ENCODE results near the gene SMPD3. TPM values are rescaled to one million over a fixed set of nuclear protein-coding genes. Genes with fewer than 3 reads are reported as not detected.

The SMPD3 gene
- total RNA-seq, 1 experiment from 2014 or later = 1.3 TPM

- Histone ChIP-seq H3K9me3 (replicated peaks) (no peaks in the 10 kb centered on the region), H3K27ac (no peak overlapping the region), H3K27me3 (replicated peaks) (no peaks in the 10 kb centered on the region), H3K36me3 (peaks cover 35% of the 10 kb centered on the region), H3K4me3 (no peak overlapping the region), H3K4me1 (replicated peaks) (no peaks in the 10 kb centered on the region)
- no peak for DNase-seq (ENCODE audit: low read depth in 1 of 2, low spot score in 2 of 2)
Observed at GRCh38 chr16:68359398-68360191, 88.7 kb downstream of the SMPD3 start.

GRCh38 chr16:68358951-68359350 lies 89.4 kb downstream of the SMPD3 start:
- Histone ChIP-seq H3K27ac (no peak overlapping the region), H3K27me3 (replicated peaks) (no peaks in the 10 kb centered on the region), H3K9me3 (replicated peaks) (no peaks in the 10 kb centered on the region), H3K4me3 (no peak overlapping the region), H3K36me3 (peaks cover 39% of the 10 kb centered on the region), H3K4me1 (replicated peaks) (no peaks in the 10 kb centered on the region)
- no peak for DNase-seq (ENCODE audit: low read depth in 1 of 2, low spot score in 2 of 2)

- Histone ChIP-seq H3K27me3 (replicated peaks) (no peaks in the 10 kb centered on the region), H3K27ac (no peak overlapping the region), H3K36me3 (peaks cover 48% of the 10 kb centered on the region), H3K9me3 (replicated peaks) (no peaks in the 10 kb centered on the region), H3K4me3 (no peak overlapping the region), H3K4me1 (replicated peaks) (no peaks in the 10 kb centered on the region)
- no peak for DNase-seq (ENCODE audit: low read depth in 1 of 2, low spot score in 2 of 2)
Observed at GRCh38 chr16:68357923-68358322, 90.4 kb downstream of the SMPD3 start.

- Histone ChIP-seq H3K4me3 (no peak overlapping the region), H3K4me1 (replicated peaks) (no peaks in the 10 kb centered on the region), H3K36me3 (peaks cover 52% of the 10 kb centered on the region), H3K27me3 (replicated peaks) (no peaks in the 10 kb centered on the region), H3K27ac (no peak overlapping the region), H3K9me3 (replicated peaks) (no peaks in the 10 kb centered on the region)
- no peak for DNase-seq (ENCODE audit: low read depth in 1 of 2, low spot score in 2 of 2)
Observed at GRCh38 chr16:68357521-68357922, 90.8 kb downstream of the SMPD3 start.

DNA sequence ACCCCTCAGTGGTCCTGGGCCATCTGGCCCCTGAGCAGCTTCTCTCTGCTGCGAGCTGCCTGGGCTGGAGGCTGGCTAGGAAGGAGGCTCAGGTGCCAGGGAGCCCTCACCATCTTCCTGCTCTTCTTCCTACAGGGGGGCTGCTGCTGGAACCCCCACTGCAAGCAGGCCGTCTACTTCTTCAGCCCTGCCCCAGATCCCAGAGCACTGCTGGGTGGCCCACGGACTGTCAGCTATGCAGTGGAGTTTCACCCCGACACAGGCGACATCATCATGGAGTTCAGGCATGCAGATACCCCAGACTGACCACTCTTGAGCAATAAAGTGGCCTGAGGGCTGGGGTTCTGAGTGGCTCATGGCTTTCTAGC lies 91.4 kb downstream of the SMPD3 start:
- Histone ChIP-seq H3K4me1 (replicated peaks) (no peaks in the 10 kb centered on the region), H3K9me3 (replicated peaks) (no peaks in the 10 kb centered on the region), H3K4me3 (no peak overlapping the region), H3K27me3 (replicated peaks) (no peaks in the 10 kb centered on the region), H3K36me3 (peaks cover 57% of the 10 kb centered on the region), H3K27ac (no peak overlapping the region)
- no peak for DNase-seq (ENCODE audit: low read depth in 1 of 2, low spot score in 2 of 2)

DNA sequence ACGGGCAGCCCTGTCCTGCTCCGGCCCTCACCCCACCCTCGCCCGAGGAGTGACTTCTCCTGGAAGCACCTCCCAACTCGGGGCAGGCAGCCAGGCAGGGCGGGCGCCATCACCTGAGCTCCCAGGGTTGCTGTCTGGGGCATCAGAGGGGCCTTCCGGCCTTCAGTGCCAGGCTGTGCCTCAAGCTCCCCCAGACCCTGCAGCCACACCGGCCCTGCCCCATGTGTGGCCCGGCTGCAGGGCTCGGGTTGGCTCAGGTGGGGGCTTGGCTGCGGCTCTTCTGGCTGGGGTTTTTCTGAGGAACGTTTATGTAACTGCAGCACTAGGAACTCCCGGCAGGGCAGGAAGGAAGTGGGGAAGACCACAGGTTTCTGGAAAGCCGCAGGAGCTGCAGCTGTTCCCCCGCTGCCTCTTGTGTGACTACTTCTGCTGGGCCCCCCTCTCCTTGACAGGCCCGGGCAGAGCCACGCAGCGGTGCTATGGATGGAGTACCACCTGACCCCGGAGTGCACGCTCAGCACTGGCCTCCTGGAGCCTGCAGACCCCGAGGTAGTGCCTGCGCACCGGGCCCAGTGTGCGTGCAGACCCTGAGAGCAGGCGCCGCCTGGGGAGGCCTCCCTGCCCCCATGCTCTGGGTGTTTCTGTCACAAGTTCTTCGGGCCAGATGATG lies 91.9 kb downstream of the SMPD3 start:
- no peaks in the 10 kb centered on the region for H3K4me1 ChIP-seq (replicated peaks)
- DNase-seq (ENCODE audit: low read depth in 1 of 2, low spot score in 2 of 2) = no peak
- H3K27ac ChIP-seq = no peak overlapping the region
- H3K9me3 ChIP-seq (replicated peaks) = no peaks in the 10 kb centered on the region
- no peak overlapping the region for H3K4me3 ChIP-seq
- H3K36me3 ChIP-seq = peaks cover 63% of the 10 kb centered on the region
- H3K27me3 ChIP-seq (replicated peaks) = no peaks in the 10 kb centered on the region

GRCh38 chr16:68355447-68356248 lies 92.7 kb downstream of the SMPD3 start:
- no peak overlapping the region for H3K4me3 ChIP-seq
- H3K27ac ChIP-seq = no peak overlapping the region
- no peak for DNase-seq (ENCODE audit: low read depth in 1 of 2, low spot score in 2 of 2)
- no peaks in the 10 kb centered on the region for H3K4me1 ChIP-seq (replicated peaks)
- no peaks in the 10 kb centered on the region for H3K27me3 ChIP-seq (replicated peaks)
- H3K36me3 ChIP-seq = peaks cover 68% of the 10 kb centered on the region
- no peaks in the 10 kb centered on the region for H3K9me3 ChIP-seq (replicated peaks)

DNA sequence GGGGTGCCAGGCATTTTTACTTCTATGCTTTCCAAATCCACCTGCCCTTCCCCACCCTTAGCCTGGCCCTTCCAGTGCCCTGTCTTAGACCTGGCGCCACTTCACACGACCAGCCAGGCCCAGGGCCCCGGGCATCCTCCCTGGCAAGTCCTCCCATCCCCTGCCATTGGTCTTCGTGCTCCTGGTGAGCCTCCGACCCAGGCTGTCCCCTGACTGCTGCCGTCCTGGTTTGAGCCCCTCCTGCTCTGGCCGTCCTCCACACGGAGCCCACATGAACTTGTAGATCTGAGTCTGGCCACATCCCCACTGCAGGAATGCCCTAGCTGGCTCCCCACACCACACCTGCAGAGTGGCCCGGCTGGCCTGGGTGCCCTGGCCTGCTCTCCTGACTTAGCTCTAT lies 93.5 kb downstream of the SMPD3 start:
- DNase-seq (ENCODE audit: low read depth in 1 of 2, low spot score in 2 of 2) = no peak
- Histone ChIP-seq H3K4me3 (no peak overlapping the region), H3K36me3 (peaks cover 72% of the 10 kb centered on the region), H3K27me3 (replicated peaks) (no peaks in the 10 kb centered on the region), H3K4me1 (replicated peaks) (no peaks in the 10 kb centered on the region), H3K9me3 (replicated peaks) (no peaks in the 10 kb centered on the region), H3K27ac (no peak overlapping the region)

DNA sequence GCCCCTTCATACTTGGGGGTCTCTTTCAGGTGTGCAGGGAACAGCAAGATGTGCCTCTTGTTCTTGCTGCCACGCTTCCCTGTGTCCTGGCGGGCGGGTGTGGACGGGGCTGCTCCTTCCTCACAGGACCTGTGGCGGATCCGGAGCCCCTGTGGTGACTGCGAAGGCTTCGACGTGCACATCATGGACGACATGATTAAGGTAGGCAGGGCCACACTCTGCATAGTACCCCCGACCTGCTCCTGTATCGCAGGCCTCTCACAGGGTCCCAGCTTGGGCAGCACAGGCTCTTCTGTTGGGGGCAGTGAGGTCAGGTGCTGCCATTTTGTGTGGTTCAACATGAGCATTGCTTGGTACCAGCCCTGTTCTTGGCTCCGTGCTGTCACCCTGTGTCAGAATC lies 94.9 kb downstream of the SMPD3 start:
- Histone ChIP-seq H3K36me3 (peaks cover 79% of the 10 kb centered on the region), H3K27ac (no peak overlapping the region), H3K4me1 (replicated peaks) (no peaks in the 10 kb centered on the region), H3K4me3 (no peak overlapping the region), H3K9me3 (replicated peaks) (no peaks in the 10 kb centered on the region), H3K27me3 (replicated peaks) (no peaks in the 10 kb centered on the region)
- no peak for DNase-seq (ENCODE audit: low read depth in 1 of 2, low spot score in 2 of 2)

GRCh38 chr16:68351991-68352431 lies 96.3 kb downstream of the SMPD3 start:
- no peaks in the 10 kb centered on the region for H3K9me3 ChIP-seq (replicated peaks)
- no peaks in the 10 kb centered on the region for H3K4me1 ChIP-seq (replicated peaks)
- H3K27me3 ChIP-seq (replicated peaks) = no peaks in the 10 kb centered on the region
- peaks cover 80% of the 10 kb centered on the region for H3K36me3 ChIP-seq
- DNase-seq (ENCODE audit: low read depth in 1 of 2, low spot score in 2 of 2) = no peak
- H3K4me3 ChIP-seq = no peak overlapping the region
- H3K27ac ChIP-seq = no peak overlapping the region

DNA sequence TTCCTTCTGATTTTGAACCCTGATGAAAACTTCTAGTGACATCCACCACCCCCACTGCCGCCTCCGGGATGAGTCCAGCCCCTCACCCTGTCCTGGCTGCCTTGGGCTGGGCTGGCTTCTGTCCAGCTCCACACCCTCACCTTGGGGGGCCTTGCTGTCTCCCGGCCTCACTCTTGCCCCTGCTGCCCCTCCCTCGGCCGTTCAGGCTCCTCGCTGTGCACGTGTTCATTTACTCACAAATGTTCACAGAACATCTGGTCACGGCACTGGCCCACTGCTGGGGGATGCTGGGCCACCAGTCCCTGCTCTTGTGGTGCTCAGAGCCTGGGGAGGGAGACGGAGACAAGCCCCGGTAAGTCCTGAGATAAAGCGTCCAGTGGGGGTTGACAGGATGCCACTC lies 96.8 kb downstream of the SMPD3 start:
- Histone ChIP-seq H3K4me1 (replicated peaks) (no peaks in the 10 kb centered on the region), H3K36me3 (peaks cover 77% of the 10 kb centered on the region), H3K9me3 (replicated peaks) (no peaks in the 10 kb centered on the region), H3K4me3 (no peak overlapping the region), H3K27ac (no peak overlapping the region), H3K27me3 (replicated peaks) (no peaks in the 10 kb centered on the region)
- no peak for DNase-seq (ENCODE audit: low read depth in 1 of 2, low spot score in 2 of 2)

- DNase-seq (ENCODE audit: low read depth in 1 of 2, low spot score in 2 of 2) = no peak
- Histone ChIP-seq H3K27me3 (replicated peaks) (no peaks in the 10 kb centered on the region), H3K4me1 (replicated peaks) (no peaks in the 10 kb centered on the region), H3K27ac (no peak overlapping the region), H3K4me3 (no peak overlapping the region), H3K9me3 (replicated peaks) (no peaks in the 10 kb centered on the region), H3K36me3 (peaks cover 77% of the 10 kb centered on the region)
Observed at GRCh38 chr16:68350813-68351350, 97.4 kb downstream of the SMPD3 start.

- Histone ChIP-seq H3K27me3 (replicated peaks) (no peaks in the 10 kb centered on the region), H3K27ac (no peak overlapping the region), H3K4me3 (no peak overlapping the region), H3K9me3 (replicated peaks) (no peaks in the 10 kb centered on the region), H3K36me3 (peaks cover 77% of the 10 kb centered on the region), H3K4me1 (replicated peaks) (no peaks in the 10 kb centered on the region)
- no peak for DNase-seq (ENCODE audit: low read depth in 1 of 2, low spot score in 2 of 2)
Observed at GRCh38 chr16:68349838-68350410, 98.4 kb downstream of the SMPD3 start.
